IPS-NIHi7 (cell line): Measurements from ENCODE around the gene NPR3.

Source experiments
- DNase-seq: peaks from one replicate; pipeline ENCODE4 v3.0.0; 2012; ENCODE audit warnings: mixed read lengths; ENCODE audit errors: extremely low spot score

The NPR3 gene

GRCh38 chr5:32810804-32811203, 99.7 kb downstream of the NPR3 start:
- no peak for DNase-seq

DNA sequence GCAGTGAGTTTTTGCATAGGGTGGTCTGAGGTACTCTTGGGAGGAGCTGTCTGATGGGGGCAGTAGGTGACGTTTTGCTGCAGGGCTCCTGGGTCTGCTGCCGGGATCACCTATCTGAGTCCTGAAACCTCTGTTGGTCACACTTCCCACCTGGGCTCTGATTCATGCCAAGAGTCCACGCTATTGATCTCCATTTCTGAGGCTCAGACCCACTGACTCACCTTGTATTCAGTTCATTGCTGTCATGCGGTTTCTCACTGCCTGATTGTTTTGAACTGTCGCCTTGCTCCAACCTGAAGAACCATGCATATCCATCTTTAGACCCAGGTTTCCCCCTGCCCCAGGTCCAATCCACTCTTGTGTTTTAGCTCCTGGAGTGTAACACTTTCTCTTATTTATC, 101.3 kb downstream of the NPR3 start:
- no peak for DNase-seq

- no peak for DNase-seq
Measured at GRCh38 chr5:32814141-32814540, 103.0 kb downstream of the NPR3 start.

- no peak for DNase-seq
Measured at GRCh38 chr5:32814620-32815019, 103.5 kb downstream of the NPR3 start.

DNA sequence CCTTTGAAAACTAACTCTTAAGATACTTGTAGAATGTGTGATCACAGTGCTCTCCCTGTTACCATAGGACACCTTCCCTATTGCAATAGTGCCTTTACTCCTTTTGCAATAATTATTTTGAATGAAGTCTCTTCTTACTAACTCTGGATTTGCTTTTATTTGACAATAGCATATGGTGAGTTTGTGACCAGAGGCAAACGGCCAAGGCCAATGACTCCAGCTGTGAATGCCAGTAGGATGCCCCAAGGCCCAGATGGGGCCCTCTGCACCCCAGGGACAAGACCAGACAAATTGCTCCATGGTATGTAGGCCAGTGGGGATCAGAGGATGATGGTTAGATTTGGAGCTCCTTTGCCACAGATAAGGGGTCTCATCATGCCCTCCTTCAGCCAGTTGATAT, 116.9 kb downstream of the NPR3 start:
- no peak for DNase-seq

GRCh38 chr5:32828492-32828891, 117.4 kb downstream of the NPR3 start:
- no peak for DNase-seq

- DNase-seq, result no peak
Measured at GRCh38 chr5:32831624-32832023, 120.5 kb downstream of the NPR3 start.

DNA sequence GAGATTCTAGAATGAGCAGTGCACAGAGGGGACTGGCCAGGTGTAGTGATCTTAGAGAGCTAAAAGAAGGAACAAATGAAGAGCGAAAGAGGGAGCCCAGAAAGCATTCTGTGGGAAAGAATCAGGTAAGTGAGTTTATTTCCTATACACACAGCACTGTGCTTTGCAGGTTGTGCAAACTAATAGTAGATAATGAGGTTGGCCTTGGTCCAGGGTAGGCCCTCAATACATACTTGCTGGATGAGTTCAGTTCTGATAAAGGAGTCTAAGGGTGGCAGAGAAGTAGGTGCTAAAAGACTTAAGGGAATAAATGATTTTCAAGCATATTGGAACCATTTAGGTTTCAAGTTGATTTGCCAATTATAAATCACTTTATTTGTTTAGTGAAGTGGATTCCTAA, 122.0 kb downstream of the NPR3 start:
- no peak for DNase-seq

- no peak for DNase-seq
Measured at GRCh38 chr5:32833663-32834062, 122.5 kb downstream of the NPR3 start.

DNA sequence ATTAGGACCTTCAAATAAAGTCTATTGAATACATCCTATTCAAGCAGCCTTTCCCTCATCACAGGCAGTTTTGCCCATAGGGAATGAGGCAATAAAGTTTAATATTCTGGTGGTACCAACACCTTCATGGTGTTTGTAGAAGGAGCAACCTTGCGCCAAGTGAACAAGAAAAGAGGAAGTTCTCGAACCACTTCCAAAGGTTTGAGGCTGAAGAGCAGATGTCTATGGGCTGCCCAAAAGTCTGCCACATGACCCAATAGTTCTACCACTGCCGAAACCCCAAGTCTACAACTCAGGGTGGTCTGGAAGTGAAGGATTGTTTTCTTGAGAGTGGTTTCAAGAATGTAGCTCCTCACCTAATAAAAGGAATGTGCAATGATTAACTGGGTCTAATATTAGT, 123.1 kb downstream of the NPR3 start:
- no peak for DNase-seq

DNA sequence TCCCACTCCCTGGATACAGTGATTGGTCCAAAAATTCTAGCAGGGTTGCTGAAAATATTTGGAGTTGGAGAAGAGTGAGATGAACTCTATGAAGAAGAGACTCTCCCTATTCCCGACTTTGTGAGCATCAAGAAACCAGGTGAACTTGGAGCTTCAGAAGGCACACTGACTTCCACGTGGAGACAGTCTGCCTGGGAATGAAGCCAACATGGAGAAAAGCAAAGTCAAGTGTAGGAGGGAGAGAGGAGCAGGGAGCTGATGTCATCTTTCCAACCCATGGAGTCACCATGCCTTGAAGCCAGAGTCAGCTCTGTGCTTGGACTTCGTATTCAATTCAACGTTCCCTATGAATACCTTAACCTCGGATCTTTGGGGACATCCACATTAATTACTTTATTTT, 125.1 kb downstream of the NPR3 start:
- no peak for DNase-seq

- no peak for DNase-seq
Measured at GRCh38 chr5:32837211-32837610, 126.1 kb downstream of the NPR3 start.

GRCh38 chr5:32839106-32839505, 128.0 kb downstream of the NPR3 start:
- DNase-seq, result no peak

GRCh38 chr5:32840606-32841005, 129.5 kb downstream of the NPR3 start:
- no peak for DNase-seq
